DOHH2 (cell line): ENCODE data around the gene TGFBR3L.
A peak's percentile ranks its signal among the peaks of the same experiment; 100 is the strongest.

Experiments used
- H3F3A ChIP-seq: fragments of 200-600 bp; sonication (generic), shearing (Covaris generic); 2 replicates; pipeline ENCODE4 v1.6.0; 2016; ENCODE audit warnings: antibody characterized with exemption, mild to moderate bottlenecking; ENCODE audit not compliant: control insufficient read depth, insufficient read depth
- H3K27ac ChIP-seq: fragments of 200-600 bp; sonication (generic); 2 replicates; pipeline ENCODE4 v1.5.1; 2014; ENCODE audit warnings: low read depth, mild to moderate bottlenecking, low read length, moderate library complexity
- H3K27me3 ChIP-seq: fragments of 200-600 bp; sonication (generic); 2 replicates; pipeline ENCODE4 v1.6.1; 2014; ENCODE audit warnings: mild to moderate bottlenecking, low read length, mixed read lengths; ENCODE audit not compliant: control insufficient read depth
- H3K36me3 ChIP-seq: fragments of 200-600 bp; sonication (generic); 2 replicates; pipeline ENCODE4 v1.6.1; 2014; ENCODE audit warnings: mild to moderate bottlenecking, low read length, moderate library complexity, mixed read lengths; ENCODE audit not compliant: control insufficient read depth
- H3K4me1 ChIP-seq: fragments of 200-600 bp; sonication (generic); 2 replicates; pipeline ENCODE4 v1.6.1; 2014; ENCODE audit warnings: mild to moderate bottlenecking, low read length, mixed read lengths; ENCODE audit not compliant: control insufficient read depth
- H3K4me2 ChIP-seq: fragments of 200-600 bp; sonication (generic); 2 replicates; pipeline ENCODE4 v1.6.0; 2014; ENCODE audit warnings: mild to moderate bottlenecking, low read length, moderate library complexity
- H3K4me3 ChIP-seq: fragments of 200-600 bp; sonication (generic); 2 replicates; pipeline ENCODE4 v1.5.1; 2014; ENCODE audit warnings: mild to moderate bottlenecking, low read length, mixed read lengths
- H3K79me2 ChIP-seq: fragments of 200-600 bp; sonication (generic); 2 replicates; pipeline ENCODE4 v1.6.1; 2014; ENCODE audit warnings: mild to moderate bottlenecking, low read length, mixed read lengths; ENCODE audit not compliant: control insufficient read depth
- H3K9me2 ChIP-seq: fragments of 200-600 bp; sonication (generic); replicated peaks from 2 replicates; pipeline ENCODE4 v1.6.1; 2014; ENCODE audit warnings: mild to moderate bottlenecking, low read length, mixed read lengths; ENCODE audit not compliant: control insufficient read depth
- H3K9me3 ChIP-seq: fragments of 200-600 bp; sonication (generic); 2 replicates; pipeline ENCODE4 v1.6.1; 2014; ENCODE audit warnings: antibody characterized with exemption, low read length, mixed read lengths; ENCODE audit not compliant: control insufficient read depth, insufficient read depth
- H4K20me1 ChIP-seq: fragments of 200-600 bp; sonication (generic); 2 replicates; pipeline ENCODE4 v1.6.0; 2014; ENCODE audit warnings: low read depth, mild to moderate bottlenecking, antibody characterized with exemption, low read length, moderate library complexity; ENCODE audit not compliant: control insufficient read depth, insufficient read depth
- CTCF ChIP-seq: fragments of 200-600 bp; sonication (generic); IDR thresholded peaks from one replicate; pipeline ENCODE4 v1.5.1; 2014; ENCODE audit warnings: antibody characterized with exemption, mild to moderate bottlenecking, low read depth, low read length; ENCODE audit not compliant: poor library complexity, severe bottlenecking
- EZH2phosphoT487 ChIP-seq: fragments of 200-600 bp; sonication (generic); IDR thresholded peaks from 2 replicates; pipeline ENCODE4 v1.6.1; 2017; ENCODE audit warnings: borderline replicate concordance, mild to moderate bottlenecking, antibody characterized with exemption, low read length, moderate library complexity, mixed read lengths

The TGFBR3L gene

GRCh38 chr19:7904074-7905020, 10.3 kb upstream of the TGFBR3L start:
- TF ChIP-seq CTCF = no peak
- TF ChIP-seq EZH2phosphoT487 = no peak
- Histone ChIP-seq H3K9me3 (no peaks in the 10 kb centered on the region), H3F3A (no peaks in the 10 kb centered on the region), H4K20me1 (peaks cover 14% of the 10 kb centered on the region), H3K27ac (peak overlapping the region; percentile 47), H3K27me3 (no peaks in the 10 kb centered on the region), H3K79me2 (peaks cover 45% of the 10 kb centered on the region), H3K36me3 (peaks cover 20% of the 10 kb centered on the region), H3K4me2 (peak overlapping the region; percentile 98), H3K4me3 (peak overlapping the region; percentile 98), H3K9me2 (no peaks in the 10 kb centered on the region), H3K4me1 (peaks cover 18% of the 10 kb centered on the region)

- Histone ChIP-seq H3K4me1 (peaks cover 18% of the 10 kb centered on the region), H3K27me3 (no peaks in the 10 kb centered on the region), H3K36me3 (peaks cover 22% of the 10 kb centered on the region), H3K4me3 (peak overlapping the region; percentile 98), H4K20me1 (peaks cover 14% of the 10 kb centered on the region), H3K9me2 (no peaks in the 10 kb centered on the region), H3K79me2 (peaks cover 45% of the 10 kb centered on the region), H3F3A (no peaks in the 10 kb centered on the region), H3K9me3 (no peaks in the 10 kb centered on the region), H3K4me2 (peak overlapping the region; percentile 98), H3K27ac (no peak overlapping the region)
- TF ChIP-seq CTCF = no peak
- TF ChIP-seq EZH2phosphoT487 = no peak
Observed at GRCh38 chr19:7905268-7905667, 9.4 kb upstream of the TGFBR3L start.

DNA sequence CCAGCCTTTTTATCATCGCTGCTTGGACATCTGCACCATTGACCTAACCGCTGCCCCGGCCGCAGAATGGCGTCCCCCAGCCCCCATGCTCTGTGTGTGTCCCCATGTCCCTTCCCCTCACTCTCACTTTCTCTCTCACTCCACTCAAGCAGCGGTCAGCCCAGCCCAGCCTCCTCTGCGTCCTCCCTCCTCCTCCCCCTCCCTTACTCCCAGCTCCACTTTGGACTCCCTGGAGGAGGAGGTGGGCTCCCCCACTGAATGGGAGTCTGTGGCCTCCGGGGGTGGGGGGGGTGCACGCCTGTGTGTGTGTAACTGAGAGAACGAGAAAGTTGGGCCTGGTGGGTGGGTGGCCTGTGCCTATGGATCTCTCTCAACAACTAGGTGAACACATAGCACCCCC, 8.8 kb upstream of the TGFBR3L start:
- H3K4me1 ChIP-seq = peaks cover 18% of the 10 kb centered on the region
- no peak overlapping the region for H3K4me2 ChIP-seq
- H3K9me3 ChIP-seq = no peaks in the 10 kb centered on the region
- H3K27ac ChIP-seq = no peak overlapping the region
- H3K4me3 ChIP-seq = no peak overlapping the region
- H4K20me1 ChIP-seq = peaks cover 14% of the 10 kb centered on the region
- H3K27me3 ChIP-seq = no peaks in the 10 kb centered on the region
- peaks cover 26% of the 10 kb centered on the region for H3K36me3 ChIP-seq
- TF ChIP-seq CTCF = no peak
- no peak for TF ChIP-seq EZH2phosphoT487
- no peaks in the 10 kb centered on the region for H3K9me2 ChIP-seq
- no peaks in the 10 kb centered on the region for H3F3A ChIP-seq
- peaks cover 45% of the 10 kb centered on the region for H3K79me2 ChIP-seq
